T-helper 2 cell treated with Interferon-gamma antibody and Interleukin-4, amounts not matched to agents 5 μg/mL and 100 μg/mL, for 36 hours (primary cell): ENCODE measurements around the gene CTNND2.

Source experiments
- DNase-seq: peaks from one replicate; pipeline ENCODE4 v3.0.0; 2021; ENCODE audit warnings: low spot score
- H3K27ac Mint-ChIP-seq: one replicate; pipeline ENCODE4 v1.8.0; 2021; ENCODE audit warnings: mild to moderate bottlenecking, mixed read lengths
- H3K27me3 Mint-ChIP-seq: one replicate; pipeline ENCODE4 v1.8.0; 2021; ENCODE audit warnings: low read depth, mixed read lengths
- H3K36me3 Mint-ChIP-seq: one replicate; pipeline ENCODE4 v1.8.0; 2021; ENCODE audit warnings: low read depth, mixed read lengths
- H3K4me1 Mint-ChIP-seq: one replicate; pipeline ENCODE4 v1.8.0; 2021; ENCODE audit warnings: low read depth, mixed read lengths
- H3K4me3 Mint-ChIP-seq: one replicate; pipeline ENCODE4 v1.8.0; 2022; ENCODE audit warnings: mild to moderate bottlenecking, moderate library complexity, mixed read lengths
- H3K9me3 Mint-ChIP-seq: one replicate; pipeline ENCODE4 v1.8.0; 2021; ENCODE audit warnings: mixed read lengths

Gene CTNND2

GRCh38 chr5:10989577-10990263, 914.5 kb downstream of the CTNND2 start:
- H3K9me3 Mint-ChIP-seq: no peaks in the 10 kb centered on the region
- no peak for DNase-seq
- H3K4me1 Mint-ChIP-seq: peaks cover 5% of the 10 kb centered on the region
- no peak overlapping the region for H3K4me3 Mint-ChIP-seq
- no peak overlapping the region for H3K27ac Mint-ChIP-seq
- H3K36me3 Mint-ChIP-seq: no peaks in the 10 kb centered on the region
- peaks cover 2% of the 10 kb centered on the region for H3K27me3 Mint-ChIP-seq

GRCh38 chr5:10988622-10989021, 915.6 kb downstream of the CTNND2 start:
- H3K27me3 Mint-ChIP-seq: peaks cover 2% of the 10 kb centered on the region
- H3K4me1 Mint-ChIP-seq: peaks cover 5% of the 10 kb centered on the region
- H3K4me3 Mint-ChIP-seq: no peak overlapping the region
- H3K9me3 Mint-ChIP-seq: no peaks in the 10 kb centered on the region
- no peak for DNase-seq
- no peaks in the 10 kb centered on the region for H3K36me3 Mint-ChIP-seq
- no peak overlapping the region for H3K27ac Mint-ChIP-seq

GRCh38 chr5:10987925-10988504, 916.2 kb downstream of the CTNND2 start:
- Mint-ChIP-seq H3K36me3 (no peaks in the 10 kb centered on the region), H3K27me3 (peaks cover 2% of the 10 kb centered on the region), H3K27ac (no peak overlapping the region), H3K4me3 (no peak overlapping the region), H3K4me1 (peaks cover 5% of the 10 kb centered on the region), H3K9me3 (no peaks in the 10 kb centered on the region)
- peak; percentile 32 for DNase-seq

- H3K27me3 Mint-ChIP-seq: peaks cover 2% of the 10 kb centered on the region
- H3K4me1 Mint-ChIP-seq: peaks cover 5% of the 10 kb centered on the region
- no peak overlapping the region for H3K27ac Mint-ChIP-seq
- H3K4me3 Mint-ChIP-seq: no peak overlapping the region
- DNase-seq: no peak
- H3K36me3 Mint-ChIP-seq: no peaks in the 10 kb centered on the region
- H3K9me3 Mint-ChIP-seq: no peaks in the 10 kb centered on the region
Measured at GRCh38 chr5:10987276-10987924, 916.8 kb downstream of the CTNND2 start.

GRCh38 chr5:10985721-10986110, 918.5 kb downstream of the CTNND2 start:
- no peak for DNase-seq
- Mint-ChIP-seq H3K4me3 (no peak overlapping the region), H3K9me3 (no peaks in the 10 kb centered on the region)

GRCh38 chr5:10985091-10985720, 919.0 kb downstream of the CTNND2 start:
- Mint-ChIP-seq H3K4me1 (peaks cover 5% of the 10 kb centered on the region), H3K27ac (no peak overlapping the region), H3K9me3 (no peaks in the 10 kb centered on the region), H3K27me3 (peaks cover 2% of the 10 kb centered on the region), H3K36me3 (no peaks in the 10 kb centered on the region), H3K4me3 (no peak overlapping the region)
- DNase-seq: no peak

More at GRCh38 chr5:10985721-10986110, 918.5 kb downstream of the CTNND2 start:
- H3K27me3 Mint-ChIP-seq: peaks cover 2% of the 10 kb centered on the region
- no peak overlapping the region for H3K27ac Mint-ChIP-seq
- H3K36me3 Mint-ChIP-seq: no peaks in the 10 kb centered on the region
- H3K4me1 Mint-ChIP-seq: peaks cover 5% of the 10 kb centered on the region

GRCh38 chr5:10984021-10984715, 920.1 kb downstream of the CTNND2 start:
- Mint-ChIP-seq H3K27ac (no peak overlapping the region), H3K36me3 (no peaks in the 10 kb centered on the region), H3K9me3 (no peaks in the 10 kb centered on the region), H3K4me3 (no peak overlapping the region), H3K27me3 (peaks cover 2% of the 10 kb centered on the region), H3K4me1 (peaks cover 5% of the 10 kb centered on the region)
- DNase-seq: no peak

- Mint-ChIP-seq H3K27me3 (no peaks in the 10 kb centered on the region), H3K9me3 (no peaks in the 10 kb centered on the region), H3K4me3 (no peak overlapping the region), H3K36me3 (no peaks in the 10 kb centered on the region), H3K27ac (no peak overlapping the region), H3K4me1 (no peaks in the 10 kb centered on the region)
- DNase-seq: no peak
Measured at GRCh38 chr5:10982626-10983025, 921.6 kb downstream of the CTNND2 start.

- no peak for DNase-seq
- H3K9me3 Mint-ChIP-seq: no peaks in the 10 kb centered on the region
- H3K27ac Mint-ChIP-seq: no peak overlapping the region
- H3K36me3 Mint-ChIP-seq: no peaks in the 10 kb centered on the region
- H3K4me1 Mint-ChIP-seq: no peaks in the 10 kb centered on the region
- no peaks in the 10 kb centered on the region for H3K27me3 Mint-ChIP-seq
- no peak overlapping the region for H3K4me3 Mint-ChIP-seq
Measured at GRCh38 chr5:10981932-10982331, 922.3 kb downstream of the CTNND2 start.

- Mint-ChIP-seq H3K27ac (no peak overlapping the region), H3K4me1 (no peaks in the 10 kb centered on the region), H3K4me3 (no peak overlapping the region), H3K9me3 (no peaks in the 10 kb centered on the region), H3K27me3 (no peaks in the 10 kb centered on the region), H3K36me3 (no peaks in the 10 kb centered on the region)
- no peak for DNase-seq
Measured at GRCh38 chr5:10977011-10977410, 927.2 kb downstream of the CTNND2 start.

- H3K27me3 Mint-ChIP-seq: no peaks in the 10 kb centered on the region
- H3K9me3 Mint-ChIP-seq: no peaks in the 10 kb centered on the region
- H3K36me3 Mint-ChIP-seq: no peaks in the 10 kb centered on the region
- no peak overlapping the region for H3K4me3 Mint-ChIP-seq
- no peak for DNase-seq
- H3K4me1 Mint-ChIP-seq: no peaks in the 10 kb centered on the region
- H3K27ac Mint-ChIP-seq: no peak overlapping the region
Measured at GRCh38 chr5:10975945-10976344, 928.3 kb downstream of the CTNND2 start.

GRCh38 chr5:10974850-10975249, 929.4 kb downstream of the CTNND2 start:
- H3K27ac Mint-ChIP-seq: no peak overlapping the region
- no peak overlapping the region for H3K4me3 Mint-ChIP-seq
- H3K4me1 Mint-ChIP-seq: no peaks in the 10 kb centered on the region
- H3K36me3 Mint-ChIP-seq: no peaks in the 10 kb centered on the region
- no peaks in the 10 kb centered on the region for H3K9me3 Mint-ChIP-seq
- DNase-seq: no peak
- H3K27me3 Mint-ChIP-seq: no peaks in the 10 kb centered on the region

GRCh38 chr5:10973316-10973715, 930.9 kb downstream of the CTNND2 start:
- DNase-seq: no peak
- H3K27ac Mint-ChIP-seq: no peak overlapping the region
- H3K4me3 Mint-ChIP-seq: no peak overlapping the region
- H3K36me3 Mint-ChIP-seq: no peaks in the 10 kb centered on the region
- no peaks in the 10 kb centered on the region for H3K9me3 Mint-ChIP-seq
- no peaks in the 10 kb centered on the region for H3K4me1 Mint-ChIP-seq
- no peaks in the 10 kb centered on the region for H3K27me3 Mint-ChIP-seq
